ENCODE data around the gene APEX1.

The APEX1 gene

GRCh38 chr14:20454516-20455354 lies at the start of gene APEX1, which contains the start of gene OSGEP:
TSS of gene APEX1 (plus strand) at chr14:20455226. CDS start at chr14:20455646, 420 bp downstream.
TSS of gene OSGEP (minus strand) at chr14:20454812. CDS start at chr14:20454683, 129 bp downstream.
- DNase-seq = peak; percentile 99

GRCh38 chr14:20409226-20409625 lies 45.8 kb upstream of the APEX1 start:
- no peak for DNase-seq

DNA sequence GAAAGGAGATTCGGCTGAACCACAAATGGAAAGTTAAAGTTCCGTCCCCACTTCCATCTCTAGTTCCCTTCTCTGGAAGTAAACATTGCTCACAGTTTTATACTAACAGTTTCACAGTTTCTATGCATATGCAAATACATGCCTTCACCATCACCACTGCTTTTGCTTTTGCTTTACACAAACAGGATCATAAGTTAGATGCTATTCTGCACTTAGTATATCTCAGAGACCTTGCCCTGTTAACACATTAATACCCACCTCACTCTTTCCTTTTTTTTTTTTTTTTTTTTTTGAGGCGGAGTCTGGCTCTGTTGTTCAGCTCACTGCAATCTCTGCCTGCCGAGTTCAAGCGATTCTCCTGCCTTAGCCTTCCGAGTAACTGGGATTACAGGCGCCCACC lies 42.6 kb upstream of the APEX1 start:
- DNase-seq = peak; percentile 13

GRCh38 chr14:20412876-20413743 lies 41.9 kb upstream of the APEX1 start, which contains the start of gene TEP1:
TSS of gene TEP1 (minus strand) at chr14:20413501. CDS start at chr14:20408439, 5,062 bp downstream.
- DNase-seq = peak; percentile 79

DNA sequence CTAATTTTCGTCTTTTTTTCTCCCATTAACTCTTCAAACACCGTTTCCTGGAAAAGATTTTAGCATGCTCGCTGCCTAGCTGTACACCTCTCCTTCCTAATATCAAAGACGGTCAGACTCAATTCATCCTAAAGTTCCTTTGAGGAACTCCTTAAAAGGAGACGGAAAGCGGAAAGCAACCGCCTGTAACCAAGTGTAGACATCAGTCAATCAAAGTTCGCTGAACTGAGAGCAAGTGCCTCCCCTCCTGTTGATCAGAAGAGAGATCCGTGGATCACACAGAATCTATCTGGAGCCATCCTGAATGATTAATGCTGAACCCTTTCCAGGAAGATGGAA lies 41.3 kb upstream of the APEX1 start:
- peak; percentile 50 for DNase-seq

DNA sequence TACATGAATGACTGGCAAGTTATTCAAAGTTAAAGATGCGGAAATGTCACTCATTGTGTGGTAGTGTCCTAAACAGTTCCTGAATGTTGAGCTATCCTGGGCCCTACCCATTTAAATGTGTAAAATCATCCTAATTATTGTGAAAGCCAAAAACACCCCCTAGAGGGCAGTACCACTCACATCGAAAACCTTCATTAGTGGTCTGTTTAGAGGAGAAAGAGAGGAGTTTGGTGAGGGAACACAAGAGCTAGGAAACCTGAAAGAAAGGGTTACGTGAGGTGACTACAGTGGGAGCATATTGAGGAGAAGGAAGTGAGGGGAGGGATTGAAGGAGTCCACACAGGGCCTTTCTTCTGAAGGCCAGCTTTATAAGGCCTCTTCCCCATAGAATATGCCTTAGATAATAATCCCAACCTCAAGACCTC lies 39.2 kb upstream of the APEX1 start:
- peak; percentile 70 for DNase-seq

DNA sequence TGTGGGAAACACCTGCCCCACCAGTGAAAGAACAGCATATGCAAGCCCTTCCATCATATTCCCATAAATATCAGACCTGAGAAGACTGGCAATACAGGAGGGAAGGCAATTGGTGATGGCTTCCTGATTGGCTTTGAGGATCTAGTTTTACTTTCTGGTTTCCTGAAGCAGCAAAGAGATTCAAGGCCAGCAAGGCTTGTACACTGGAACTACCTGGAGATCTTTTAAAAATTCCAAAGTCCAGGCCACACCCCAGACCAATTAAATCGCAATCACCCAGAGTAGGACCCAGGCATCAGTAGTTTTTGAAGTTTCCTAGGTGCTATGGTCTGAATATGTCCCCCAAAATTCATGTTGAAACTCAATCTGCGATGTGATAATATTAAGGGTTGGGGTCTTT lies 38.8 kb upstream of the APEX1 start:
- no peak for DNase-seq

DNA sequence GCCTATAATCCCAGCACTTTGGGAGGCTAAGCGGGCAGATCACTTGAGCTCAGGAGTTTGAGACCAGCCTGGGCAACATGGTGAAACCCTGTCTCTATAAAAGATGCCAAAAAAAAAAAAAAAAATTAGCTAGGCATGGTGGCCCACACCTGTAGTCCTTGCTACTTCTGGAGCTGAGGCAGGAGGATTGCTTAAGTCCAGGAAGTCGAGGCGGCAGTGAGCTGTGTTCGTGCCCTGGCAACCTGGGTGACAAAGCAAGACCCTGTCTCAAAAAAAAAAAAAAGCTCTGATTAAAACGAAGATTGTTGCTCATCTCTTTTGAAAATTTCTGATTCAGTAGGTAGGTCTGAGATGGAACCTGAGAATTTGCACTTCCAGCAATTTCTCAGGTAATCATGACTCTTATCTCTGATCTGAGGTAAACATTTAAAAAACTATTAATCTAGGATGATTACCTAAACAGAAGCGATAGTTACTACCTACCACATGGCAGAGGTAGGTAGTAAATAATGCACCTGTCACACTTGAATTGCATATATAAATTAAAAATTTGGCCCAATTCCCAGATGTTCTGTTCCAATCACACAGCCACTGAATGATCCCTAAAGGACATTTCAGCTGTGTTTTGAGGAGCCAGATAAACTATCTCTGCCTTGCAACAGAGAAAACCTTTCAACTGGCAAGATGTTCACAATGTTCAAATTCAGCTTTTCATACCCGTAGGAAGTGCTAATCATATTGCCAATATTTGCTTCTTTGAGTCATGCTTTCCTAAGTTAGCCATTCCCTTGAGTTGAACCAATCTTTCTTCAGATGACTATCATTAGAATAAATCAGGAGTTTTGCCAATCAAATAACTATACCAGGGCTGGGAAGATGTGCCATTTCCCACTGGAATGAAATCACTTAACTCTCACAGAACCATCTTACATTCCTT lies 37.5 kb upstream of the APEX1 start:
- no peak for DNase-seq

DNA sequence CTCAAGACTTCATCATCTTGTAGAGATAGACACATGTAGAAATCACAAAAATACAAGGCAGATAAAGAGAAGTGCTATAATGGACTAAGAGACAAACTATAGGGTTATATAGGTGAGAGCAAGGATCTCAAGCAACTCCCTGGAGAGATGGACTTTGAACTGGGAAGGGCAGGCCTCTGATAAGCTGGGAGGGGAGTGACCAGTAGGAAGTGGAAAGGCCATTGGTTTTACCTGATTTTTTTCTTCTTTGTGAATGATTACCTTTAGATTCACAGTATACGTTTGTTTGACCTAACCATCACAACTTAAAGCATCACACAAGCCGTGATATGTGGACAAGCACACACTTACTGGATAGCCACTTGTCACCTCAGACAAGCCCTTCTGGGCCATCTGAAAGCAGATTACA lies 36.5 kb upstream of the APEX1 start:
- DNase-seq = no peak

- DNase-seq = no peak
These were observed 35.6 kb upstream of the APEX1 start for GRCh38 chr14:20419419-20419818.

- no peak for DNase-seq
These were observed 33.8 kb upstream of the APEX1 start for GRCh38 chr14:20421267-20421666.

GRCh38 chr14:20422886-20423285 lies 32.1 kb upstream of the APEX1 start:
- DNase-seq = no peak

- DNase-seq = no peak
These were observed 30.2 kb upstream of the APEX1 start for GRCh38 chr14:20424851-20425250.

- DNase-seq = peak; percentile 53
These were observed 27.6 kb upstream of the APEX1 start for GRCh38 chr14:20427231-20428009.

DNA sequence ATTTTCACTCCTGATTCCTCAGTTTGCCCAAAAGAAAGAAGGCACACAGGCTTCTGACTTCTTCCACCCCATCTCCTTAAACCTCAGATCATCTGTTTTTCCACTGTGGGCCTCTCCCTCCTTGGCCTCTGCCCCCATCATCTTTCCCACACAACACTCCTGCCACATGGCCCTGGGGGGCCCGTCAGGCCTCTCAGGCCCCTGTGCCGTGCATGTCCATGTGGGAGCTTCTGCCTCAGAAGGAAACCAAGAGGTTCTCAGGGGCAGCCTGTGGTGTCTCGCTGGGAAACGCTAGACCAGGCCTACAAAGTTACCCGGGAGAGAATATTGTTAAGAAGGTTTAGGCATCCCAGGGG lies 27.0 kb upstream of the APEX1 start:
- DNase-seq = no peak

- DNase-seq = no peak
These were observed 26.2 kb upstream of the APEX1 start for GRCh38 chr14:20428802-20429201.

GRCh38 chr14:20429801-20430669 lies 25.0 kb upstream of the APEX1 start:
- no peak for DNase-seq

- no peak for DNase-seq
These were observed 20.1 kb upstream of the APEX1 start for GRCh38 chr14:20434701-20435581.

DNA sequence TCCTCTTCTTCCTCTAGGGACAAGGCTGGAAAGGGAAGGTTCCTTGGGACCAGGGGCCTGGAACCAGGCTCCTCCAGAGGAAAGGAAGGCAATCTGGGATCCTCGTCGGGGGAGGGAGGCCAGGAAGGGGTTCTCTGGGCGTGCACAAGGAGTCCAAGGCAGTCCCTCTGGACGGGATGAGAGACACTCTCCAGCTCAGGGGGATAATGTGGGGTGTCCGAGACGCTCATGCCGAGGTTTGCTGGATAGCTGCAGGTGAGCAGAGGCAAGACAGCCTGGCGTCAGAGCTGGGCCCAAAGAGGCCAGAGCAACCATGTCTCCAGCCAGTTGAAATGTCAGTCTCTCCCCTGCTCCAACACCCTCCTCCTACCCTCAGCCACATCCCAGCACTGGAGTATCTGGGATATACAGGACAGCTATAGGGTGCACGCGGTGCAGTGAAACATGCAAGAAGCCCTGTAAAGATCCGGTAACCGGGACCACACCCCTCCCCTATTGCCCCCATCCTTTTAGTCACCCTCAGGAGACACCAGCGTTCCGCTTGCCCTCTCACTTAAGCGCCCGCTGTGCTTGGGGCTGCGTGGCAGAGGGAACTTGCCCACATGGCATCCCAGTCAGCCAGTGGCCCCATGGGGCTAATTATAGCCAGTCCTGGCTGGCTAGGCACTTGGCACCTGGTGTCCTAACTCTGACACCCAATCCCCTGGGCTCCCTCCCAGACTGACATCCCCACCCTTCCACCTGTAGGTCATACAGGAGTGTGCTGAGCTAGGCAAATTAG lies 19.3 kb upstream of the APEX1 start, which contains the start of gene KLHL33:
TSS of gene KLHL33 (minus strand) at position 585 of the 781 bp plus-strand sequence. CDS start at position 230, 355 bp downstream.
- DNase-seq = no peak
